ENCODE data around the gene DGKE.

DGKE gene

DNA sequence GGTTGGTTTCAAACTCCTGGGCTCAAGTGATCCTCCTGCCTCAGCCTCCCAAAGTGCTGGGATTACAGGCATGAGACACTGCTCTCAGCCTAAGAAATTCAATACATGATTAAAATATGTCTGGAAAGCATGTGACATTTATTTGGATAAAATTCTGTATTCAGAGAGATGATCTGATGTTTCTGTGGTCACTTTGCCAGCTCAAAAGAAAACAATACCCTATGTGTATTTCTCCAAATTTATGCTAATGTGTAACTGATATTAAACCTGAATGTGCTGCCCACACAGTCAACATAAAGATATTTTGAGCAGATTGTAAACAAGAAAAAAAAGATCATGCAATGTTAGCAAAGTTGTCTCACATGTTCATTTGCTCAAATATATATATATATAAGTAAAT, 16.9 kb upstream of the DGKE start:
- no peak for DNase-seq

DNA sequence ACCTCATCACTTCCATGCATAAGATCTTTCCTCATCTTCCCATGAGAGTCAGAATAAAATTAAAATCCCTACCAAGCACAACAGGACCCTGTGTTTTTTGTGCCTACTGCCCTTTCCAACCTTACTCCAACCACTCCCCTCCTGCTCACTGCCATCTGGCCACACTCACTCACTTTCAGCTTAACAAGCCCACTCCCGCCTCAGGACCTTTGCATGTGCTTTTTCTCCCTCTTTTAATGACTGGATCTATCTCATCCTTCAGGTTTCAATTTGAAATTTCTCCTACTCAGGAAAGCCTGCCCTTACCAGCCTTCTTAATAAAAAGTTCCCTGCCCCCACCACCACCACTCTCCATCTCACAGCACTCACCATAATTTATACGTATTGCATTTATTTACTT, 14.9 kb upstream of the DGKE start:
- DNase-seq, result no peak

DNA sequence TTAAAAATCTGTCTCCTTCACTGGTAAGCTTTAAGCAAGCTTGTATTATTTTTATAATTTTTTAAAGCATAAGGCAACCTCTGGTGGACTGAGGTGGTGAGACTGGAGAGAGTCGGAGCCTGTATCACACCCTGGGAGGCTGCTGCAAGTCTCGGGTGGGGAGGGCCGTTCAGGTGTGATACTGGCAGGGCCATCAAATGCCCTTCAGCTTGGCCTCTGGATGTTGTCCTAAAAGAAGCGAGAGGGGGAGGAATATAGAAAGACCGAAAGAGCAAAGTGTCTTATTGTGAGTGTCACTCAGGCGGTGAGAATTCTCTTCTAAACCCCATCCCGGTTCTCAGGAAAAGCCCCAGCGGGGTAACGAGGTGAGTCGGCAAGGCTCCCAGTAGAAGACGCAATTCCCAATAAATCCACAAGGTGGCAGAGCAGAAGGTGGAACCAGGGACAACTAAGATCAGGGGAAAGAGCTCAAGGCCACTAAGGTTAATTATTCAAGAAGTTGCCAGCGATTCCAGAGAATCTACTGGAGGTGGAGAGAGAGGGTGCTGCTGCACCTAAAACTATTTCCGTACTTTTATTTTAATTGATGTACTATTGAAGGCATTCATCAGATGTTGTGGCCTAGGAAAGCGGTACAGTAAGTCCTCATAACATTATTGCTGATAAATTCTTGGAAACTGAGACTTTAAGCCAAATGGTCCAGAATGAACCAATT, 14.4 kb upstream of the DGKE start:
- DNase-seq, result peak; percentile 77

DNA sequence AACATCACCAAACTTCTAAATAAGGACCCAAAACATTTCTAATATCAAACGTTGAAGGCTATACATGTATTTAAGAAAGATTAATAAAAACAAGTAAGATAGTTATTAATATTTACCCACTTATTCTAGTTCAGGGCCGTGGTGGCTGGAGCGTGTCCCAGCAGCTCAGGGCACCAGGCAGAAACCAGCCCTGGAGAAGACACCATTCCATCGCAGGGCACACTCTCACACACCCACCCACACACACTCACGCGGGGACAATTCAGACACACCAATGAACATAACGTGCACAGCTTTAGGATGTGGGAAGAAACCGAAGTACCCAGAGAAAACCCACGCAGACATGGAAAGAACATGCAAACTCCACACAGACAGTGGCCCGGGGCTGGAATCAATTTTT, 13.7 kb upstream of the DGKE start:
- DNase-seq, result no peak

DNA sequence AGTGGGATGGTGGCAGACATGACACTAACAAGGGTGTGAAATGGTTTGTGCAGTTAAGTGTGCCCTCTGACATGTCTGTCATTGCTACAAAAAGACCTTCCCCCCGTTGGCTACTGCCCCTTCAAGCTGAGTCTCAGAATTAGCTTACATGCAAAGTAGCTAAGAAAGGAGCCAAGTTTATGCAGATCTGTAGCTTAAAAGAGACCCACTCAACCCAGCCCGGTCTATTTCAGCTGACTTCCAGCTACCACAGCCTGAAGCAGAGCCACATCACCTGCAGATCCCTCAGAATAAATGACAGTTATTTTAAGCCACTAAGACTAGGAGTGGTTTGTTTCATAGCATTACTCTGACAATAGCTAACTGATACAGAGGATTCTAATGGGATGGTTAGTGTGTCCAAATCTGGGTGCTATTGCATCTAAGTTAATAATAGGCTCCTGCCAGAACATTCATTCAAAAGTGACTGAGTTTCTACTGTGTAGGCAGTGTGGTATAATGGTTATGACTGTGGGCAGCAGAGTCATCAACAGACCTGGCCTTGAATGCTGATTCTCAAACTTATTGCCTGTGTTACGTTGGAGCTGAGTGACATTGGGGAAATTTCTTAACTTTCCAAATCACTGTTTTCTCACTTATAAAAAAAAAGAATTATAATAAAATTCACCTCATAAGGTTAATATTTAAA, 12.0 kb upstream of the DGKE start:
- no peak for DNase-seq

DNA sequence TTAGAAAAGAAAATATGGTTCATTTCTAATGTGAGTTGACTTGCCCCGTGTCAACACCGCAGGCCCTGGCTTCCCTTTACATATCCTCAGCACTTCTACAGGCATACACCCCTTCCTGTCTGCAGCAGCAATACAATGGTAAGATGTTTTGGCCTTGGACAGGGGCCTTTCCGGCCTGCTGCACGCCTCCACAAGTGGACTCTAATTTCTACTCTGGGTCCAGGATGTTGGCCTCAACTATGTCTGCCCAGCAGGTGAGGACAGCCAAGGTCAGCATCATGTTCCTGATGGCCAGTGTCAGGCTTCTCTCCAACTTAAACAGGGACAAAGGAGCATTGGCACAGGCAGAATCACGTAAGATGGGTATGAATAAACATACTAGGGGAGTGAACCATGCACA, 11.2 kb upstream of the DGKE start:
- no peak for DNase-seq

DNA sequence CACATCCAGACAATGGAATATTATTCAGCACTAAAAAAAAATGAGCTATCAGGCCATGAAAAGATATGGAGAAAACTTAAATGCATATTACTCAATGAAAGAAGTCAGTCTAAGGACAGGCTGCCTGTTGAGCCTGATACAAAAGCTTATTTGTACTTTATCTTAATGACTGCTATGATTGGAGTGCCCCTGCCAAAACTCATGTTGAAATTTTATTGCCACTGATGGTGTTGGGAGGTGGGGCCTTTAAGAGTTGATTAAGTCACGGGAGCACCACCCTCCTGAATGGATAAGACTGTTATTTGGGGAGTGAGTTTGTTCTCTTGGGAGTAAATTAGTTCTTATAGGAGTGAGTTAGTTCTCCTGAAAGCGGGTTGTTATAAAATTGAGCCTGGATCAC, 10.1 kb upstream of the DGKE start:
- no peak for DNase-seq

DNA sequence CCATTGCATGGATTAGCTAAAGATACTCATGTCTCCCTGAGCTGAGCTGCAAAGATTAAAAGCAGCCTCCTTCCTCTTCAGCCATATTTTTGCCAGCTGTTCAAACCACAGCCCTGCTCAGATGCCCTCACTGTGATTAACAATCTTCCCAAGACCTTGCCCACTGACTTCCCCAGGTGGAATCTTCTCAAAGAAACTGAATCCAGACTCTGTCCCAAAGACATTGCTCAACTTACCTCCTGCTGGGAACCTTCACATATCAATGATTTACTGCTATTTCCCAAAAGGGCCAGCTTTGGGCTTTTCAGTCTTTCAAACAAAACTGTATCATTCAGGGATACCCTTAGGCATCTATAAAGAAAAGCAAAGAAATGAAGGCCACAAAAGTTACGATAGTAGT, 9.4 kb upstream of the DGKE start:
- no peak for DNase-seq

DNA sequence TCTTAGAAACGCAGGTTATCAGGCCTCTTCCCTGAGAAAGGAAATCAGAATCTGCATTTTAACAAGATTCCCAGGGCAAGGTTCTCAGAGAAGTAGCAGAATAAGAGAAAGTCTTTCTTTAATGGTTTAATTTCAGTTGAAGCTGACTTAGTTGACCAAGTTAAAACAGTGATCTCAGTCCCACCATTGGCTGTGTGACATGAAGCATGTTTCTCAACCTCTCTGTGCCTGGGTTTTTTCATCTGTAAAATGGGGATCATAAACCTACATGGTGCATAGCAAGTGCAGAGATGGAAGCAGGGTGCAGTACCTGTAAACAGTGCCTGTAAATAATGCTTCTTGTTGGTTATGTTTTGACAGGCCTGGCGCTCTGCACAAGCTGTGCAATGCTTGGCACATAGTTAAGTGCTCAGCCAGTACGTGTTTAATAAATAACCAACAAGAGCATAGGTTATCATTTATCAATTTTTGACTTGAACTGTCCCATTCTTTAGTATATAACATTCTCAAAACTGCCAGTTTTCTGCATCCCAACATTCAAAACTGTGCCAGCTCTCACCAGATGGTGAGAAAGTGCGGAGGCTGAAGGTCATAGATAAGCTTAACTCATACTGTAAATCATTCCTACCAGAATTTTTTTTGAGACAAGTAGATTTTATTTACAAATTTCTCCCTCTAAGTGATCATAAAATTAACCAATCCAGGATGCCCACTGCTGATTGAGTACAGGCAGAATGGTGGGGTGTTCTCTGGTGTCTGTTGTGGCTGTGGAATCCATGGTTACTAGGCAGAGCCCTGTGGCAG, 7.1 kb upstream of the DGKE start:
- peak; percentile 42 for DNase-seq

DNA sequence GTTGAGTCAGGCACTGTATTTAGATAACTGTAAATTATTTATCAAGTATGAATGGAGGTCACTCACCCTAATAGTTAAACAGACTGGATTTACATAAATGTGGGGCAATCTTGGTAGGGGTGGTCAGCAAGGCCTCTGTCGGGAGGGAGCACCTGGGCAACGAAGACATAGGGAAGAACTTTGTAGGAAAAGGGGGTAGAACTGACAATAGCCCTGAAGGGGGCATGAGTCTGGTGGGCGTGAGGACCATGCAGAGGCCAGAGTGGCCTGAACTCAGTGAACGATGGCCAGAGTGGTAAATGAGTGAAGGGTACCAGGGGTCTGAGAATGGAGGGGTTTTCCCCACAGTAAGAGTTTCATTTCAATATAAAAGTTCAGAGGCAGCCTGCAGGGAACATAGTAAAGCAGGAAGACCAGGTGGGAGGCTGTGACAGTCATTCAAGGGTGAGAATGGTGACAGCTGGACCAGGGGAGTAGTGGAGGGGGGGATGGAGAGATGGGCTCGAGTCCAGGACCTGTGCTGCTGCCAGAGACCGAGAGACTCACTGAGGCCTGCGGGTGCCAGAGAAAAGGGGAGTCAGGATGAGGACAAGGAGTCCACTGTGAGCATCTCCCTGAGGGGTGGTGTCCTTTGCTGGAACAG, 3.1 kb upstream of the DGKE start:
- DNase-seq, result peak; percentile 75

DNA sequence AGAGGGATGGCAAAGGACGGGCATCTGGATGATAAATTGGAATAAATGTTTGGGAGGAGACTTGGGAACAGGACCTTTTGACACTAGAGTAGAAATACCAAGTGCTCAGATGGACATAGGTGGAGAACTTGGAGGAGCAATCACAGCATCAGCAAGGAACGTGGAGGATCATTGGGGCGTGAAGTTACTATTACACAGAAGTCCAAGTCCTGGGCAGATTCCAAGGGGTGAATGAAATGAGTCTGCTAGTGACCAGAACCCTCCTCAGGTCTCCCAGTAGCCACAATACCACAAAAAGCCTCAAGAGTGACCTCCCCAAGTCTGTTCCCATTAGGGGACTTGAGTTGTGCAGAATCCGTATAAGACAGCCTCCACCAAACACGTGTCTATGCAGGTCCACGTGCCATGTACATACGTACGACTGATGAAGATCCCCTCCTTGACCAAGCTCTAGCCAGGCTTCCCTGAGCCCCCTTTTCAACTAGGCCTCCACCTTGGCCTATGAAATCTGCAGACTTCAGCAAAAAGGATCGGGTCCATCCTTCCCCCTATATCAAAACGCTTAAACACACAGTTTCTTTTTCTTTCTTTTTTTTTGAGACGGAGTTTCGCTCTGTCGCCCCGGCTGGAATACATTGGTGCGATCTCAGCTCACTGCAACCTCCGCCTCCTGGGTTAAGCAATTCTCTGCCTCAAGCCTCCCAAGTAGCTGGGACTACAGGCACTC, 2.4 kb upstream of the DGKE start:
- DNase-seq, result no peak

DNA sequence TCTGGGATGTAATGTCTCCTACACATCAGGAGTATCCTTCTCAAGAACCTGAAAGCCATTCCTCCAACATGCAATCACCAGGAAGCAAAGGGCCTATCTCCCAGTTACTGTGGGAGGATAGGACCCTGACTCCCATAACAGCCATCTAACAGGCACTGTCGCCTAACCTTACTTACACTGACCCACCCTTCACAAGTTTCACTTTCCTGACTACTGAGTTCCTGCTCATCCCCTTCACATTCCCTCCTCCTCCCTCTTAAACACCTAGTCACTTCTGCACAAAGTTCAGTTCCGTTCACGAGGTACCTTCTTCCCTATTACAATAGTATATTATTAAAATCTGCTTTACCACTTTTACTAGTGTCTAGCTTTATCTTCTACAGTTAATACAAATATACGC, 1.5 kb upstream of the DGKE start:
- DNase-seq, result no peak

DNA sequence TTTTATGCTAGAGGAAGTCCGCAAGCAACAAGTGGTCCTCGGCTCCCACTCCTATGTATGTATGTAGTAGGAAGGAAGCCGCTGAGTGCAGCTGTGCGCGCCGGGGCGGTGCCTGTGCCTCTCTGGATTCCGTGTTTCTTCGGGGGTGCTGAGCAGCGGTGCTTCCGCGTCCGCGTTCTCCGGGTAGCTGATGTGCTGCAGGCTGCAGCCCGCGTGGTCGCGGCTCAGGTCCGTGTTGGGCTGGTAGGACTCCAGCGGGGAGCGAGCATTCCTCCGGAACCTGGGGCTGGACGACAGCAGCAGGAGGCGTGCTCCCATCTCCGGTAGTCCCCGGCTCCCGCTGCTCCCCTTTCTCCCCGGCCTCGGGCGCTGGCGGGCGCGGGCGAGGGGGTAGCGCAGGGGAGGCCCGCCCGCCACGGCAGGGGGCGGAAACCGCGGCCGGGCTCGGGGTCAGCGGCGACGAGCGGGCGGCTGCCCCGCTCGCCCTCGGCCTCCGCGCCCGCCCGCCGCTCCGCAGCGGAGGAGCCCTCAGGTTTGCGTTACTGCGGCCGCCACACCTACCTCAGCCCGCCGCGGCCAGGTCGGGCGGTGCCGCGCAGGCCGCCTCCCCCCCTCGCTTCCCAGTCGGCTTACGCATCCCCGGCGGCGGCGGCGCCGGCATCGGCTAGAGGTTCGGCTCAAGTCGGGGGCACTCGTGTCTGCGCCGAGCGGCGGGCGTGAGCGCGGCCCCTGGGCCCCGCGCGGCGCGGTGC, 718 bp upstream of the DGKE start:
- peak; percentile 33 for DNase-seq

DNA sequence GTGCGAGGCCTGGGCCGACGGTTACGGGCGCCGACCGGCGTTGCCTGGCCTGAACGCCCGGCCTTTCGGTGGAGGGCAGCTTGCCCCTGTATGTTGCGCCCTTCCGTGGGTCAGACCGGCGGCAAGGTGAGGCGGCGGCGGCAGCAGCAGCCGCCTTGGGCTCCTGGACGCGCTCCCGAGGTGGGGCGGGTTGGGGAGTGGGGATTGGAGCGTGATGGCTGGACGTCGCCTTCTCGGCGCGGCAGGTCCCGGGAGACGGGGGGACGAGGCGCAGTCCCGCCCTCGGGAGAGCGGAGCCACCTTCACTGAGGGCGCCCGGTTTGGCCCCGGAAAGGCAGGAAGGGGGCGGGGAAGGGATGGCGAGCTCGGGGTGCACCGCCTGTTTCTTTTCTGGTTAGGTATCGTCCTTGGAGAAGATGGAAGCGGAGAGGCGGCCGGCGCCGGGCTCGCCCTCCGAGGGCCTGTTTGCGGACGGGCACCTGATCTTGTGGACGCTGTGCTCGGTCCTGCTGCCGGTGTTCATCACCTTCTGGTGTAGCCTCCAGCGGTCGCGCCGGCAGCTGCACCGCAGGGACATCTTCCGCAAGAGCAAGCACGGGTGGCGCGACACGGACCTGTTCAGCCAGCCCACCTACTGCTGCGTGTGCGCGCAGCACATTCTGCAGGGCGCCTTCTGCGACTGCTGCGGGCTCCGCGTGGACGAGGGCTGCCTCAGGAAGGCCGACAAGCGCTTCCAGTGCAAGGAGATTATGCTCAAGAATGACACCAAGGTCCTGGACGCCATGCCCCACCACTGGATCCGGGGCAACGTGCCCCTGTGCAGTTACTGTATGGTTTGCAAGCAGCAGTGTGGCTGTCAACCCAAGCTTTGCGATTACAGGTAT, 671 bp downstream of the DGKE start:
- DNase-seq, result no peak

DNA sequence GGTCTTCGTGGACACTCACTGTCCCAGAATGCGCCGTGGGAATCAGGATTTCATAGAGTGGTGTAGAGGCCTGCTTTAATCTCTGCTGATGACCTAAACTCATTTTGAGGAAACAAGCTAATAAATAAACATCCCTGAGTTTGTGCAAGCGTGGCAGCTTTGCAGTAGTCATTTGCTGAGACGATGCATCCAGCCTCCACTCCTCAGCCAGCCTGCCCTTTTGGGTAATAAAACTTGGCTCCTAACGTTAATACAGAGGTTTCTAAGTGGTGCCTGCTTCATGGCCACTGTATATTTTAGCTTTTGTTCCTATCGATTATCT, 1.3 kb downstream of the DGKE start:
- DNase-seq, result no peak

DNA sequence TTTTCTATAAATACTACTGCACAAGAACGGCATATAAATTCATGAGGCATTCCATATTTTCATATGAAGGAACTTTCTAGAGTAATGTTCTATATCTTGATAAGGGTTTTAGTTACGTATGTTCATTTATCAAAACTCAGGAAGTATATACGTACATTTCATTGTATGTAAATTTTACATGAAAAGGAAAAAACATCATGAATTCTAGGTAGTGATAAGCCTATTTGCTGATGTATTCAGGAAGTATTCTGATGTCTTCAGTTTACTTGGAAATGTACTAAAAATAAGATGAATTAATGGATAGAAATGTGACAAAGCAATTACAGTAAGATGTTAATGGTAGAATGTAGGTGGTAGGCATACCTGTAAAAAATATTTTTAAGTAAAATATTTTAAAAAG, 4.7 kb downstream of the DGKE start:
- DNase-seq, result no peak

DNA sequence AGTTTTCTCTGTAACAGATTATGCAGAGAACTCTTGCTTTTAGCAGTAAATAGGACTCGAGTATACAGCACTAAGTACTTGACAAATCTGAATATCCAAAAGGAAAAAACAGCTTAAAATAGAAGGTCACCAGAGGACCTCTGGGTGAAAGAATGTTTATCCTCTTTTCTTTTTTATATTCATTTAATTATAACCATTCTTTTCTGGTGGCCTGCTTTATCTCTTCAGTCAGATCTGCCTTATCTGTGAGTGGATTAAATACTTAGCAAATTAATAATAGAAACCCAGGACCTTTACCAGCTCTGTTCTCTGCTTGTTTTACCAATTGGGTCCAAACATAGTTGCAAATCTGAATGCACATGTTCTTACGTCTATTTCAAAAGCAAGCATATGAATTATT, 8.6 kb downstream of the DGKE start:
- DNase-seq, result no peak

DNA sequence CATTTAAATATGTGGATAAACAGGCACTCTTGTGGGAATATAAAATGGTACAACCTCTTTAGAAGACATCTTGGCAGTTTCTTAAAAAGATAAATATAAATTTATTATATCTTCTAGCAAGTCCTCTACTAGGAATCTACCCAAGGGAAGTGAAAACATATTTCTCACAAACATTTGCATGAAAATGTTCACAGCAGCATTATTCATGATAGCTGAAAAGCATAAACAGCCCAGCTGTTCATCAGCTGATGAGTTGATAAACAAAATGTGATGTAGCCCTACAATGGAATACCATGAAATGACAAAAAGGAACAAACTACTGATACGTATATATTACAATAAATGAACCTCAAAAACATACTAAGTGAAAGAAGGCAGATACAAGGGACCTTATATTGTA, 12.0 kb downstream of the DGKE start:
- no peak for DNase-seq

DNA sequence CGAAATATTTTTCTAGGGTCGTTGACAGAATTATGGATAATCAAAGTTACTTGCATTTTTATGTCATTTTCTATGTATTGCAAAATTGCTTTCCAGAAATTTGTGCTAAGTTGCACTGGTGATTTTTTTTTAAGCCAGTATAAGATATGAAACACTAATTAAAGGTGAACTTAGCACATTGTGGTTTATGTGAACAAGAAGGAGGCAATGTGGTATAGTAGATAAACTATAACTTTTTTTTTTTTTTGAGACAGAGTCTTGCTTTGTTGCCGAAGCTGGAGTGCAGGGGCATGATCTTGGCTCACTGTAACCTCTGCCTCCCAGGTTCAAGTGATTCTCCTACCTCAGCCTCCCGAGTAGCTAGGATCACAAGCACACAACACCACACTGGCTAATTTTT, 13.2 kb downstream of the DGKE start:
- DNase-seq, result no peak

DNA sequence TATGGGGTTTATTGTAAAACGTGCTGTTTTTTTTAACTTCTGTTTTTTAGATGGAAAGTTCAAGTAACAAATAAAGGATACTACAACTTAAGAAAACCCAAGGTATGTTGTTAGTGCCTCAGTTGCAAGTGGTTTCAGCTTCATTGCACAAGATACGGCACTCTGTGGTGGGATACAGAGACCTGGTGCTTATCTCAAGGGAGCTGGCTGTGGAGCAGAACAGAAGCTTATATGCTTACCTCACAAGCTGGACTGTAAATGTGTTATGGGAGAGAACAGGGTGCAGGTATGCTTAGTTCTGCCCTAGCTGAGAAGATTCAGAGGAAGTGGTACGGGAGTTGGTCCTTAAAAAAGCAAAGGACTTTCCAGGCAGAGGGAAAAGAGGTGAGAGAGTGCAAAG, 15.2 kb downstream of the DGKE start:
- no peak for DNase-seq

DNA sequence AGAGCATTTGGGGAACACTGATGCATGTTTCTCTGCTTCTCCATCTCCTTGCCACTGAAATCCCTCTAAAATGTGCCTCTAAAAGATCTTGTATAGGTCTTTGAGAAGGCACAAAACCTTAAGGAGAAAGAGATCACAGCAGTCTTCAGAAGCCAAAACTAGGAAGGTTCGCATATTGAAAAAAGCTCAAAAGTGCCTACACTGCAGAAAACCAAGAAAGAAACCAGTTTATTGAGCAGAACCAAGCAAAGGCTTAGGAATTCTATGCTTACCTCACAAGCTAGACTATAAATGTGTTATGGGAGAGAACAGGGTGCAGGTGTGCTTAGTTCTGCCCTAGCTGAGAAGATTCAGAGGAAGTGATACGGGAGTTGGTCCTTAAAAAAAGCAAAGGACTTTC, 16.6 kb downstream of the DGKE start:
- DNase-seq, result no peak

Data from NCI-H1694 treated with DMSO at 0.1 percent for 48 hours (cell line).